Measurements from ENCODE around the gene MAP2K2.

DNA sequence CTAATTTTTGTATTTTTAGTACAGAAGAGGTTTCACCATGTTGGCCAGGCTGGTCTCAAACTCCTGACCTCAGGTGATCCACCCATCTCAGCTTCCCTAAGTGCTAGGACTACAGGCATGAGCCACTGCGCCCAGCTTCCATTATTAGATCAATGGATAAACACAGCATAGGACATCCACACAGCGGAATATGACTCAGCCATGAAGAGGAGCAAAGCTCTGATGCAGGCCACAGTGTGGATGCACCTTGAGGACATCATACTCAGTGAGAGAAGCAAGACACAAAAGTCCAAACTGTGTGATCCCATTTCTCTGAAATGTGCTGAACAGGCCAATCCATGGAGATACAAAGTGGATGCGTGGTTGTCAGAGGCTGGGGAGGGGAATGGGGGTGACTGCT lies 52.3 kb downstream of the MAP2K2 start:
- TF ChIP-seq CTCF (IDR thresholded peaks at IDR 0.05) (no peak), POLR2A (IDR thresholded peaks at IDR 0.05) (no peak)

Measured in esophagus squamous epithelium (tissue), 4 donors.